ENCODE measurements around the gene SPACDR. TPM values are rescaled to one million over a fixed set of nuclear protein-coding genes. Genes with fewer than 3 reads are reported as not detected.

Gene SPACDR
- polyA plus RNA-seq, 1 experiment, result 0.76 TPM

- POLR2A ChIA-PET, result interaction anchor here (0.6 to 1.8 kb wide), 13 partner anchors 8 to 738 kb away, joined by 3 to 20 read pairs (median 6); partner anchors contain the start of genes TSC22D4 and VGF
- Histone ChIP-seq H3K27ac (ENCODE audit: low read depth, low read length) (peak overlapping the region; percentile 100), H3K27me3 (ENCODE audit: control insufficient read depth, insufficient read depth, low read length) (no peaks in the 10 kb centered on the region), H3K9me3 (ENCODE audit: control insufficient read depth, insufficient read depth, low read length) (peaks cover 5% of the 10 kb centered on the region; the same call in 1 of the 2 replicates), H3K4me3 (ENCODE audit: low read depth, low read length) (peak overlapping the region; percentile 86)
- TF ChIP-seq, protein P1, sequence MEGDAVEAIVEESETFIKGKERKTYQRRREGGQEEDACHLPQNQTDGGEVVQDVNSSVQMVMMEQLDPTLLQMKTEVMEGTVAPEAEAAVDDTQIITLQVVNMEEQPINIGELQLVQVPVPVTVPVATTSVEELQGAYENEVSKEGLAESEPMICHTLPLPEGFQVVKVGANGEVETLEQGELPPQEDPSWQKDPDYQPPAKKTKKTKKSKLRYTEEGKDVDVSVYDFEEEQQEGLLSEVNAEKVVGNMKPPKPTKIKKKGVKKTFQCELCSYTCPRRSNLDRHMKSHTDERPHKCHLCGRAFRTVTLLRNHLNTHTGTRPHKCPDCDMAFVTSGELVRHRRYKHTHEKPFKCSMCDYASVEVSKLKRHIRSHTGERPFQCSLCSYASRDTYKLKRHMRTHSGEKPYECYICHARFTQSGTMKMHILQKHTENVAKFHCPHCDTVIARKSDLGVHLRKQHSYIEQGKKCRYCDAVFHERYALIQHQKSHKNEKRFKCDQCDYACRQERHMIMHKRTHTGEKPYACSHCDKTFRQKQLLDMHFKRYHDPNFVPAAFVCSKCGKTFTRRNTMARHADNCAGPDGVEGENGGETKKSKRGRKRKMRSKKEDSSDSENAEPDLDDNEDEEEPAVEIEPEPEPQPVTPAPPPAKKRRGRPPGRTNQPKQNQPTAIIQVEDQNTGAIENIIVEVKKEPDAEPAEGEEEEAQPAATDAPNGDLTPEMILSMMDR (IDR thresholded peaks at IDR 0.05; ENCODE audit: low read depth, low read length), result no peak
- CTCF ChIA-PET, result interaction anchor here (1.5 kb wide), 1 partner anchor 20 kb away, joined by 4 read pairs; no protein-coding TSS in a partner anchor
- DNase-seq (ENCODE audit: low read depth, low spot score), result no peak
Observed at GRCh38 chr7:100427762-100428198, 36.3 kb downstream of the SPACDR start.

DNA sequence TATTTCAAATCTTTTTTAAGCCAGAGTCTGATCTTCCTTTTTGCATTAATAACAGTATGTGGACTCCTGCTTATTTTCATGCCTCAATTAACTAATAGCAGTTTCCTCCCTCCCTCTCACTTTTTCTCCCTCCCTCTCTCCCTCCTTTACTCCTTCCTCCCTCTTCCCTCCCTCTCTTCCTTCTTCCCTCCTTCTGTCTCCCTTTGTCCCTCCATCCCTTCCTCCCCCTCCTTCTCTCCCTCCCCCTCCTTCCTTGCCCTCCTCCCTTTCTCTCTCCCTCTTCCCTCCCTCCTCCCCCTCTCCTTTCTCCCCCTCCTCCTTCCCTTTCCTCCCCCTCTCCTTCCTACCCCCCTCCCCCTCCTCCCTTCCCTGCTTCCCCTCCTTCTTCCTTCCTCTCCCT is 37.5 kb downstream of the SPACDR start:
- no peaks in the 10 kb centered on the region for H3K27me3 ChIP-seq (ENCODE audit: control insufficient read depth, insufficient read depth, low read length)
- H3K27ac ChIP-seq (ENCODE audit: low read depth, low read length), result no peak overlapping the region
- ChIA-PET POLR2A (no interaction called here), CTCF (no interaction called here)
- no peak overlapping the region for H3K4me3 ChIP-seq (ENCODE audit: low read depth, low read length)
- no peak for DNase-seq (ENCODE audit: low read depth, low spot score)
- TF ChIP-seq, protein P1 (IDR thresholded peaks at IDR 0.05; ENCODE audit: low read depth, low read length), result no peak
- H3K9me3 ChIP-seq (ENCODE audit: control insufficient read depth, insufficient read depth, low read length), result peaks cover 5% of the 10 kb centered on the region; the same call in 1 of the 2 replicates

DNA sequence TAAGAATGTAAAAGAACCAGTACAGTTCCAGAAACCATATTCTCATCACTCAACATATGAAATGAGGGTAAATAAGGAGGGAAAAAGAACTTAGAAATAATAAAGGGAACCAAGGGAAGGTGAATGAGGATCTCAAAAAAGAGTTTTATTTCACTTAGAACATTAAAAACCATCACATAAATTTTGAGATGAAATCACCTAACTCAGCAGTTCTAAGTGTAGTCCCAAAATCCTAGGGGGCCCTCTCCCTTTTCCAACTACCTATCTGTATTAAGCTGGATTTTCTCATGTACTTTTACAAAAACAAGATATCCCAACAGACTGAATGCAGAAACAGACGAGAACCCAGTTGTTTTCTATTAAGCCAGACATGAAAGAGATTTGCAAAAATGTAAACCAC is 38.7 kb downstream of the SPACDR start:
- CTCF ChIA-PET, result interaction anchor here (1.0 kb wide), 1 partner anchor 18 kb away, joined by 3 read pairs; no protein-coding TSS in a partner anchor
- POLR2A ChIA-PET, result interaction anchor here (0.6 kb wide), 1 partner anchor 70 kb away, joined by 3 read pairs; no protein-coding TSS in a partner anchor
- H3K27ac ChIP-seq (ENCODE audit: low read depth, low read length), result no peak overlapping the region

DNA sequence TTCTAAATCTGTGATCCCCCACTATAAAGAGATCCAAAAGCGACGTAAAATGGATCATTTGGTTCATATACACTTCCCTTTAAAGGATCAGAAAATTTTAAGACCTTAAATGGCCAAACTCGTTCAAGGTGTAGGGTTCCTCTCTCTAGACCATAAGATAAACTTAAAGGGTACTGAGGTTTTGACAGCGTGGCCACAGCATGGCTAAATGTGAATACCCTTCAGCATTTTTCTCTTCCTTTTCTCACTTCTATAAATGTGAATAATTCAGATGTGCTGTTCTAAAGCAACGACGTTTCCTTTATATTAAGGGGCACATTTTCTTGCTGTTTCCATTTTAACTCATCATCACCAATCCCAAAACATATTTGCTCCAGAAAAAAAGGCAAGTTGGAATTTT is 40.7 kb downstream of the SPACDR start:
- POLR2A ChIA-PET, result no interaction called here
- CTCF ChIA-PET, result interaction anchor here (1.5 kb wide), 1 partner anchor 16 kb away, joined by 12 read pairs; no protein-coding TSS in a partner anchor
- DNase-seq (ENCODE audit: low read depth, low spot score), result no peak

More for the DNA sequence above, 38.7 kb downstream of the SPACDR start:
- Histone ChIP-seq H3K27me3 (ENCODE audit: control insufficient read depth, insufficient read depth, low read length) (no peaks in the 10 kb centered on the region), H3K4me3 (ENCODE audit: low read depth, low read length) (no peak overlapping the region), H3K9me3 (ENCODE audit: control insufficient read depth, insufficient read depth, low read length) (peaks cover 5% of the 10 kb centered on the region; the same call in 1 of the 2 replicates)
- DNase-seq (ENCODE audit: low read depth, low spot score), result no peak
- TF ChIP-seq, protein P1 (IDR thresholded peaks at IDR 0.05; ENCODE audit: low read depth, low read length), result no peak

More for the DNA sequence above, 40.7 kb downstream of the SPACDR start:
- TF ChIP-seq, protein P1 (IDR thresholded peaks at IDR 0.05; ENCODE audit: low read depth, low read length), result no peak
- H3K27ac ChIP-seq (ENCODE audit: low read depth, low read length), result no peak overlapping the region
- H3K9me3 ChIP-seq (ENCODE audit: control insufficient read depth, insufficient read depth, low read length), result peaks cover 5% of the 10 kb centered on the region; the same call in 1 of the 2 replicates
- no peaks in the 10 kb centered on the region for H3K27me3 ChIP-seq (ENCODE audit: control insufficient read depth, insufficient read depth, low read length)
- no peak overlapping the region for H3K4me3 ChIP-seq (ENCODE audit: low read depth, low read length)
